H9 (cell line): Measurements from ENCODE around the gene MTMR12. TPM values are rescaled to one million over a fixed set of nuclear protein-coding genes. Genes with fewer than 3 reads are reported as not detected.

Experiments used
- DNase-seq: peaks from one replicate; pipeline ENCODE4 v3.0.0-alpha.2; 2017
- H2AFZ ChIP-seq: one replicate; pipeline ENCODE4 v1.6.1; 2013; ENCODE audit warnings: mild to moderate bottlenecking, low read length, control low read depth, moderate library complexity
- H2AK5ac ChIP-seq: 2 replicates; pipeline ENCODE4 v1.6.1; 2013; ENCODE audit warnings: low read length, control low read depth, mixed read lengths; ENCODE audit not compliant: insufficient read length
- H2BK120ac ChIP-seq: one replicate; pipeline ENCODE4 v1.6.1; 2013; ENCODE audit warnings: low read depth, mild to moderate bottlenecking, low read length, control low read depth, inconsistent platforms; ENCODE audit not compliant: poor library complexity, severe bottlenecking
- H2BK12ac ChIP-seq: 2 replicates; pipeline ENCODE4 v1.6.1; 2013; ENCODE audit warnings: low read length, control low read depth, mixed read lengths, low read depth; ENCODE audit not compliant: insufficient read length
- H2BK15ac ChIP-seq: 2 replicates; pipeline ENCODE4 v1.6.1; 2013; ENCODE audit warnings: low read depth, low read length, control low read depth
- H2BK20ac ChIP-seq: one replicate; pipeline ENCODE4 v1.6.1; 2013; ENCODE audit warnings: low read depth, mild to moderate bottlenecking, low read length, control low read depth, inconsistent platforms; ENCODE audit not compliant: poor library complexity, severe bottlenecking
- H2BK5ac ChIP-seq: 2 replicates; pipeline ENCODE4 v1.6.1; 2013; ENCODE audit warnings: low read length, control low read depth, mixed read lengths; ENCODE audit not compliant: insufficient read length
- H3K14ac ChIP-seq: 2 replicates; pipeline ENCODE4 v1.6.1; 2013; ENCODE audit warnings: low read length, control low read depth; ENCODE audit not compliant: insufficient read depth
- H3K18ac ChIP-seq: 2 replicates; pipeline ENCODE4 v1.6.1; 2013; ENCODE audit warnings: low read depth, mild to moderate bottlenecking, mixed read lengths, low read length, control low read depth; ENCODE audit not compliant: insufficient read length
- H3K23ac ChIP-seq: 2 replicates; pipeline ENCODE4 v1.6.1; 2013; ENCODE audit warnings: low read length, control low read depth, mixed read lengths, low read depth; ENCODE audit not compliant: insufficient read length
- H3K23me2 ChIP-seq: 2 replicates; pipeline ENCODE4 v1.6.1; 2013; ENCODE audit warnings: low read depth, mild to moderate bottlenecking, mixed read lengths, low read length, control low read depth; ENCODE audit not compliant: insufficient read length, poor library complexity, severe bottlenecking
- H3K27ac ChIP-seq: 2 replicates; pipeline ENCODE4 v1.5.1; 2013; ENCODE audit warnings: low read length, control low read depth, mixed read lengths, low read depth; ENCODE audit not compliant: insufficient read length
- H3K27me3 ChIP-seq: 2 replicates; pipeline ENCODE4 v1.6.1; 2013; ENCODE audit warnings: low read length, control low read depth, inconsistent platforms; ENCODE audit not compliant: insufficient read depth
- H3K4ac ChIP-seq: 2 replicates; pipeline ENCODE4 v1.6.1; 2013; ENCODE audit warnings: low read depth, mild to moderate bottlenecking, control low read depth, inconsistent platforms, low read length, moderate library complexity
- H3K4me1 ChIP-seq: 2 replicates; pipeline ENCODE4 v1.6.1; 2013; ENCODE audit warnings: low read length, control low read depth, inconsistent platforms; ENCODE audit not compliant: insufficient read depth
- H3K4me2 ChIP-seq: 2 replicates; pipeline ENCODE4 v1.6.1; 2013; ENCODE audit warnings: low read length, control low read depth, mixed read lengths; ENCODE audit not compliant: insufficient read length, insufficient read depth
- H3K56ac ChIP-seq: 2 replicates; pipeline ENCODE4 v1.6.1; 2013; ENCODE audit warnings: low read depth, mild to moderate bottlenecking, mixed read lengths, low read length, control low read depth; ENCODE audit not compliant: insufficient read length
- H3K79me1 ChIP-seq: 2 replicates; pipeline ENCODE4 v1.6.1; 2013; ENCODE audit warnings: low read depth, mild to moderate bottlenecking, moderate library complexity, low read length, control low read depth, inconsistent platforms; ENCODE audit not compliant: insufficient read depth, poor library complexity, severe bottlenecking
- H3K79me2 ChIP-seq: 2 replicates; pipeline ENCODE4 v1.6.1; 2013; ENCODE audit warnings: low read length, control low read depth, inconsistent platforms; ENCODE audit not compliant: insufficient read depth
- H3K9ac ChIP-seq: 2 replicates; pipeline ENCODE4 v1.6.1; 2013; ENCODE audit warnings: low read length, control low read depth, mixed read lengths; ENCODE audit not compliant: insufficient read length; ENCODE audit errors: extremely low read depth
- H3K9me3 ChIP-seq: one replicate; pipeline ENCODE4 v1.6.1; 2013; ENCODE audit warnings: low read depth, low read length, inconsistent platforms; ENCODE audit not compliant: control insufficient read depth
- H3T11ph ChIP-seq: one replicate; pipeline ENCODE4 v1.6.1; 2013; ENCODE audit warnings: mild to moderate bottlenecking, low read length, control low read depth, inconsistent platforms
- H4K20me1 ChIP-seq: one replicate; pipeline ENCODE4 v1.6.1; 2013; ENCODE audit not compliant: control insufficient read depth, insufficient read length, insufficient read depth
- H4K5ac ChIP-seq: 2 replicates; pipeline ENCODE4 v1.6.1; 2013; ENCODE audit warnings: low read depth, mild to moderate bottlenecking, mixed read lengths, low read length, control low read depth; ENCODE audit not compliant: insufficient read length
- H4K8ac ChIP-seq: replicated peaks from 2 replicates; pipeline ENCODE4 v1.6.1; 2013; ENCODE audit warnings: low read length, control low read depth, mixed read lengths, low read depth; ENCODE audit not compliant: insufficient read length
- H4K91ac ChIP-seq: 2 replicates; pipeline ENCODE4 v1.6.1; 2013; ENCODE audit warnings: low read depth, mild to moderate bottlenecking, moderate library complexity, mixed read lengths, low read length, control low read depth; ENCODE audit not compliant: insufficient read length
- H3K27ac Mint-ChIP-seq, 3 experiments: 2 replicates in 2 of 3; 3 replicates in 1 of 3; pipeline ENCODE4 v1.8.0; 2020 to 2021; ENCODE audit warnings: mixed read lengths in 3 of 3, mild to moderate bottlenecking in 1 of 3, moderate library complexity in 1 of 3
- H3K27me3 Mint-ChIP-seq: 2 replicates; pipeline ENCODE4 v1.8.0; 2021; ENCODE audit warnings: low read depth, mild to moderate bottlenecking, moderate library complexity, mixed read lengths
- H3K36me3 Mint-ChIP-seq, 3 experiments: 2 replicates in 2 of 3; 3 replicates in 1 of 3; pipeline ENCODE4 v1.8.0; 2020 to 2021; ENCODE audit warnings: low read depth in 3 of 3, mixed read lengths in 3 of 3; ENCODE audit not compliant: insufficient read depth in 1 of 3
- H3K4me1 Mint-ChIP-seq, 2 experiments: 2 replicates each; pipeline ENCODE4 v1.8.0; 2020; ENCODE audit warnings: mixed read lengths in 2 of 2
- H3K4me3 Mint-ChIP-seq, 2 experiments: 2 replicates in 1 of 2; 3 replicates in 1 of 2; pipeline ENCODE4 v1.8.0; 2020 to 2021; ENCODE audit warnings: mild to moderate bottlenecking in 2 of 2, mixed read lengths in 2 of 2, moderate library complexity in 1 of 2
- H3K9me3 Mint-ChIP-seq, 2 experiments: 2 replicates in 1 of 2; 3 replicates in 1 of 2; pipeline ENCODE4 v1.8.0; 2020; ENCODE audit warnings: mild to moderate bottlenecking in 2 of 2, mixed read lengths in 2 of 2, moderate library complexity in 1 of 2
- WGBS: extraction: QIAGEN DNeasy Blood & Tissue Kit; methylation state at CpG from one replicate; pipeline ENCODE4 v1.1.7; 2013; ENCODE audit warnings: missing lambda C conversion rate, low lambda C conversion rate, mixed read lengths; ENCODE audit not compliant: insufficient read length; ENCODE audit errors: extremely low coverage; 5-methylcytosine and 5-hydroxymethylcytosine counted together
- total RNA-seq: library from RNA; stranded (reverse); gene quantifications from 2 replicates; pipeline ENCODE4 v1.2.1, GENCODE V29; 2021
- TF ChIP-seq, protein P1 (sequence below): fragments of 200-600 bp; sonication (generic); conservative IDR thresholded peaks from 3 replicates; pipeline ENCODE4 v1.8.0; 2021; ENCODE audit warnings: antibody characterized with exemption, mild to moderate bottlenecking

MTMR12 gene
- total RNA-seq, 1 experiment from 2014 or later, result 39.3 TPM

DNA sequence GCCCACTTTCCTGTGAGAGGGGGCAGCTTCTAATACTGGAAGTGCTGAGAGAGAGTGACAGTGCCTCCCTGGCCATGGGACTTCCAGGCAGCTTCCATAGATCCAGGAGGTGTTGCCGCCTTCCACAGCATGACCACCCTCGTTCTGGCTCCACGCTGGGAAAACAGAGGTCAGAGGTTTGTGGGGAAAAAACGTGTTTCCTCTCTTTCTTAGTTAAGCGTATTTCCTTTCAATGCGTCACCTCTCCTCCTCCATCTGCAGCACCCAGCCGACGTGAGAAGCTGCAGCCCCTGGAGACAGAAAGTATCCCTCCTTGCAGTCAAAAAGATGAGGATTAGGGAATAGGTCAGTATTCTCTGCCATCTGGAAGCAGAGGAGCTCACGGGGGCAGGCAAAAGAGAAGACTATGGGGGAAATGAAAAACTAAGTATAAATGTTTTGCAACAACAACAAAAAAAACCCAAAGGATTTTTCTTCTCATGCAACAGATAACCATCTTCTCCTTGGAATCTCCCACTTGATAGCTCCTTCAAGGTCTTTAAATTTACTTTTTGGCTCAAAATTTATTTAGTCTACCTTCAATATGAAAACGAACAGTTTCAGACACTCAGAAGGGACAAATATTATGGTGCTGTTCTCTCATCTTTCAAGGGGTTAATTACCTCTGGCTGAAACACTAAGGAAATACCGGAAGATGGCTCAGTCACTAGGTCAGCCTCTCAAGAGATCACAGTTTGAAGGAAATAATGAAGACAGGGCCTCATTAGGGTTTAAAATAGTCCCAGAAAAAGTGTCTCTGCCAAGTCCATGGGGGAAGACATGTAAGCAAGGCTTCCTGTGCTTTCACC, 38.0 kb downstream of the MTMR12 start:
- H3K9ac ChIP-seq, result no peak overlapping the region
- no peaks in the 10 kb centered on the region for H3K9me3 ChIP-seq
- H3K9me3 Mint-ChIP-seq, result no peaks in the 10 kb centered on the region
- no peak overlapping the region for H2BK20ac ChIP-seq
- H2BK15ac ChIP-seq, result no peak overlapping the region; the same call in 1 of the 2 replicates
- peaks cover 51 to 56% of the 10 kb centered on the region in 2 experiments for H3K4me1 Mint-ChIP-seq
- H3K23ac ChIP-seq, result no peak overlapping the region
- no CpG with 5 or more reads among the region's 11 CpGs for WGBS
- no peak overlapping the region for H4K5ac ChIP-seq
- no peak overlapping the region for H2BK12ac ChIP-seq
- H3K4ac ChIP-seq, result no peak overlapping the region
- TF ChIP-seq, protein P1, sequence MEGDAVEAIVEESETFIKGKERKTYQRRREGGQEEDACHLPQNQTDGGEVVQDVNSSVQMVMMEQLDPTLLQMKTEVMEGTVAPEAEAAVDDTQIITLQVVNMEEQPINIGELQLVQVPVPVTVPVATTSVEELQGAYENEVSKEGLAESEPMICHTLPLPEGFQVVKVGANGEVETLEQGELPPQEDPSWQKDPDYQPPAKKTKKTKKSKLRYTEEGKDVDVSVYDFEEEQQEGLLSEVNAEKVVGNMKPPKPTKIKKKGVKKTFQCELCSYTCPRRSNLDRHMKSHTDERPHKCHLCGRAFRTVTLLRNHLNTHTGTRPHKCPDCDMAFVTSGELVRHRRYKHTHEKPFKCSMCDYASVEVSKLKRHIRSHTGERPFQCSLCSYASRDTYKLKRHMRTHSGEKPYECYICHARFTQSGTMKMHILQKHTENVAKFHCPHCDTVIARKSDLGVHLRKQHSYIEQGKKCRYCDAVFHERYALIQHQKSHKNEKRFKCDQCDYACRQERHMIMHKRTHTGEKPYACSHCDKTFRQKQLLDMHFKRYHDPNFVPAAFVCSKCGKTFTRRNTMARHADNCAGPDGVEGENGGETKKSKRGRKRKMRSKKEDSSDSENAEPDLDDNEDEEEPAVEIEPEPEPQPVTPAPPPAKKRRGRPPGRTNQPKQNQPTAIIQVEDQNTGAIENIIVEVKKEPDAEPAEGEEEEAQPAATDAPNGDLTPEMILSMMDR, result no peak
- no peaks in the 10 kb centered on the region for H3K23me2 ChIP-seq
- no peak overlapping the region for H2BK5ac ChIP-seq
- peak overlapping the region; percentile 43 for H4K91ac ChIP-seq
- H2AK5ac ChIP-seq, result no peak overlapping the region
- H4K8ac ChIP-seq, result no peak overlapping the region
- H3K27me3 ChIP-seq, result no peaks in the 10 kb centered on the region
- H3K79me2 ChIP-seq, result no peaks in the 10 kb centered on the region; the same call in 1 of the 2 replicates
- no peak overlapping the region for H3K4me3 Mint-ChIP-seq
- peaks cover 6% of the 10 kb centered on the region for H3K4me1 ChIP-seq
- no peak overlapping the region for H3K18ac ChIP-seq
- H3K79me1 ChIP-seq, result no peaks in the 10 kb centered on the region
- 0 out of 2 replicates have a peak overlapping the region, but pooled peaks have one; percentile 26 for H3K14ac ChIP-seq
- H3K56ac ChIP-seq, result no peak overlapping the region
- H4K20me1 ChIP-seq, result no peaks in the 10 kb centered on the region
- H2BK120ac ChIP-seq, result no peak overlapping the region
- H3K27me3 Mint-ChIP-seq, result no peaks in the 10 kb centered on the region
- H3K27ac ChIP-seq, result no peak overlapping the region
- H3K4me2 ChIP-seq, result no peak overlapping the region
- H3T11ph ChIP-seq, result no peak overlapping the region
- peaks cover 36 to 53% (median 43%) of the 10 kb centered on the region in 3 experiments for H3K36me3 Mint-ChIP-seq
- H2AFZ ChIP-seq, result no peak overlapping the region
- no peak for DNase-seq
- H3K27ac Mint-ChIP-seq, result peak overlapping the region; percentile 52 to 95 (median 81); a peak in 6 of 7 replicates
